HG03066 (cell line): Measurements from ENCODE around the gene DIP2C.
"Not testable (repeated sequence)": the region's sequence is repeated elsewhere in the genome, so short reads cannot be mapped to it uniquely, and the experiment has no call there.

Source experiments
- ATAC-seq: cut with Tn5 transposase; IDR thresholded peaks from one replicate; pipeline ENCODE4 v1.9.1; 2021; ENCODE audit warnings: low read depth; ENCODE audit not compliant: unreplicated experiment

The DIP2C gene

DNA sequence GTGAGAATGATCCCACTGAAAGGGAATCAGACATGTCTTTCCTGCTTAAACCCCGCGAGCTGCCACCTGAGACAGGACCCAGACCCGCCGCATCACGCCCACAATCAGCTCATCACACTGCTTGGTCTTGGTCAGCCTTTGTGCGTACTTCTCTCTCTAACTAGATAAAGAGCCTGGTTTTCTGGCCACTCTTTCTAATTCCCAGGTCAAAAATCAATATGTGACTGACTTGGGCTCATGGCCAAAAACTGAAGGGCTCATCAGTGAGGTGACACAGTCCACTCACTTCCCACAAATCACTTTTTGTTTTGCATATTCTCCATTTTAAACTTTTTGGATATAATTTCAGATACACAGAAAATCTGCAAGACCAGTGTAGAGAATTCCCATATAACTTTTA, 247.3 kb downstream of the DIP2C start:
- ATAC-seq = no peak

DNA sequence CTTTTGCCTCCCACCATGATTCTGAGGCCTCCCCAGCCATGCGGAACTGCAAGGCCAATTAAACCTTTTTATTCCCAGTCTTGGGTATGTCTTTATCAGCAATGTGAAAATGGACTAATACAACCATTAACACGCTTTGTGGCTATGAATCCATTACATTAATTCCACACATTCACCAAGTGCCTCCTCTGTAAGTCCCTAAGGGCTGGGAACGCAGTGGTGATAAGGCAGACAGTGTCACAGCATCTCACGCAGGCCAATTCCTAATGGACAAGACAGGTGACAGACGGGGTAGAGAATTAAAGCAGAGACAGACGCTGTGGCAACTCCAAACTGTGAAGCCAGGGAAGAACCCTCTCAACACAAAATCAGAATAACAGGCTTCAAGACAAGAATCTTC, 247.8 kb downstream of the DIP2C start:
- no peak for ATAC-seq

DNA sequence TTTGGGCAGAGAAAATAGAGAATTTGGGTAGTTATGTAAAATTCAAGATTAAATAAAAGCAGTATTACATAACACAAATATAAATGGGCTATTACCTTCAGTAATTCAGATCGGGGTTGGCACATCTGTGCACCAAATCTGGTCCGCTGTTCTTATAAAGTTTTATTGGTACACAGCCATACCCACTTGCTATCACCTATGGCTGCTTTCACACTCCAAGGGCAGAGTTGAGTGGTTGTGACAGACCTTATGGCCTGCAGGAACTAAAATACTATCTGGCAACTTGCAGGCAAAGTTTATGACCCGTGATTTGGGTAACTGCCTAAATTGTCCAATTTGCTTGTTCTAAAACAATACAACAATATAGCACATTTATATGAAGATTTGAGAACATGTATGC, 249.3 kb downstream of the DIP2C start:
- no peak for ATAC-seq

DNA sequence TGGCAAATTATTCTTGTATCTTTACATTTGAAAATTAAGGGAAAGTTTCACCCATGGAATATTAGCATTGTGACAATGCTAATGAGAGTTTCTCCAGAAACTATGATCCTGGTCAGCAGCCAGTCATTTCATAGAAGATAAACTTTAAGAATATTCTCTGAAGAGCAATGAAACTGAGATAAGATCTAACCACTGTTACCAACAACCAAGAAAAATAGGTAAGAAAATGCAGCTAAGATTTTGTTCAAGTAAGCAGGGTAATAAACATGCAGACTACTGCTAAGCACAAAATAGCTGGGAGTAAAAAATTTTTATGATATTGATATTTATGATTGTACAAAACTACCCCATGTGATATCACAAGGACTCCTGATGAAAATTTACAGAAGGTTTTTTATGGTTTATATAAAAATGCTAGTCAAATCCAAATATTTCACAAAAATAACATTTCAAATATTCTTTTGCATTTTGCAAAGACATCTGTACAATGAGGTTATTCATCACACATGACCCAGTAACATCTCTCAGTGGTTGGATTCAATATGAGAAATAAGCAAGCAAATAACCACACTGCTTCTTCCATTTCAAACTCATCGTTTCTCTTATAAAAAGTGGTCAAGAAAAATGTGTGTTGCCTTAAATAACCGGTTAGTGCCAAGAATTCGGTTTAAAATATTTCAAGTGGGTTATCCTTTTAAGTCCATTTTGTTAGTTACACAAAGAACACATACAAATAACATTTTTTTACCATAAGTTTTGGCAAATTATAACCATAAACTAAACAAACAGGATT, 251.6 kb downstream of the DIP2C start:
- no peak for ATAC-seq

- no peak for ATAC-seq
Observed at GRCh38 chr10:436911-437665, 252.4 kb downstream of the DIP2C start.

GRCh38 chr10:436013-436697, 253.3 kb downstream of the DIP2C start:
- no peak for ATAC-seq

DNA sequence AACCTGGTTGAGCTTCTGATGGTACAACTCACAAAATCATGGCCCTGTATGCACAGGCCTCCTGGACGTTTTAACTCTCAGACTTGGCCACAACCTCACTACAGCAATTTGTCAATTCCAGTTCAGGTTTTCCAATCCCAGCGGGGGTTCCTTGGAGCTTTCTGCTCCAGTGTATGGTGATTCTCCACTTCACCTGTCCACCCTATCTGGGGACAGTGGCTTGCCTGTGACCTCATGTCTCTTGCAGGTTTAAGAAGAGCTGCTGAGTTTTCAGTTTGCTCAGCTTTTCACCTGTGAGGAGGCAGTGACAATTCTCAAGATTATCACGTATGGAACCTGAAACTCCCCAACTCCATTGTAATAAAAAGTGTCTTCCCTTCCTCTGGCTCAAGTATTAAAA, 254.1 kb downstream of the DIP2C start:
- no peak for ATAC-seq

- no peak for ATAC-seq
Observed at GRCh38 chr10:429696-430095, 259.8 kb downstream of the DIP2C start.

DNA sequence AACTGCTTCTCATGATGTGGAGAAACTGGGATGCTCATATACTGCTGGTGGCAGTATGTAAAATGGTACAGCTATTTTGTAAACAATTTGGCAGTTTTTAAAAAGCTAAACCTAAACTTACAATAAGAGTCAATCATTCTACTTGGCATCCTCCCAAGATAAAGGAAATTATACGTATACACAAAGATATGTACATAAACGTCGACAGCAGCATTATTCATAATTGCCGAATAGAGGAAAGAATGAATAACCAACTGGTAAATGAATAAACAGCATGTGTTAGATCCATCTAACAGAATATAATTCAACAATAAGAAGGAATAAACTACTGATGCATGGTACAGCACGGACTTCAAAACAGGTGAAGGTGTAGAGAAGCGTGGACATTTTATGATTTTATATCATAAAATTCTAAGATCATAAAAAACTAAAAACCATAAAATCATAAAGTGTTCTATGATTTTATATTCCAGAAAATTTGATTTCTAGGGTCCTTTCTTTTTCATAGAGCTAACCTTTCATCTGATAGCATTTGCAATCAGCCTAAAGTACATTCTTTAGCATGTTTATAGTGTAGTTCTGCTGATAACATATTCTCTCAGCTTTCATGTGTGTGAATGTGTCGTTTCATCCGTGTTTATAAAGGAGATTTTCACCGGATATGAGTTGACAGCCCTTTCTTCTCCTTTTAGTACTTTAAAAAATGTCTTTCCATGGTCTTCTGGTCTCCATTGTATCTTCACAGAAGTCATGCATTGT, 261.5 kb downstream of the DIP2C start:
- ATAC-seq = no peak

- not testable (repeated sequence) for ATAC-seq
Observed at GRCh38 chr10:425365-425764, 264.1 kb downstream of the DIP2C start.

DNA sequence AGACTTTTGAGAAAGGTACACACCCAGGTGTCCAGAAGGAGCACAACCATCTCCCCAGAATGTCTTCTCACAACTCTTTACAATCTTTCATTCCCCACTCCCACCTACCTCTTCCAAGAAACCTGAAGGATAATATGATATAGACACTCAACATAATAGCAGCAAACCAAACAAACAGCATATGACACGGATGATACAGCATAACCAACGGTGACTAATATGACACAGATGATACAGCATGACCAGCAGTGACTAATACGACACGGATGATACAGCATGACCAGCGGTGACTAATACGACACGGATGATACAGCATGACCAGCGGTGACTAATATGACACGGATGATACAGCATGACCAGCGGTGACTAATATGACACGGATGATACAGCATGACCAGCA, 264.7 kb downstream of the DIP2C start:
- ATAC-seq = not testable (repeated sequence)

DNA sequence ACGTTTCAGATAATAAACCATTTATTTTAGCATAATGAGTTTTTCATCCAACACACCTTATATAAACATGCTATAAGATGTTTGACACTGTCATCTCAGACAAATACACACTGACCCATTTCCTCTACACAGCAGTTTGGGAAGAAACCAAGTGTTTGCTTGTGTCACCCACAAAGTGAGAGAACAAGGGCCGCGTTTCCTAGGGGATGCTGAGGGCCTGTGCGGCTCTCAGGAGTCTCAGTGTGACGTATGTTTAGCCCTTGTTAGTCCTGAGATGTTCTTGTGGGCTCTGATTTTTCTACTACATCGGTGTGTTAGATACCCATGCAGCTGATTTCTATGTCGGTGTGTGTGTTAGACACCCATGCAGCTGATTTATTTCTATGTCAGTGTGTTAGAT, 266.3 kb downstream of the DIP2C start:
- no peak for ATAC-seq

- no peak for ATAC-seq
Observed at GRCh38 chr10:422675-423074, 266.8 kb downstream of the DIP2C start.

DNA sequence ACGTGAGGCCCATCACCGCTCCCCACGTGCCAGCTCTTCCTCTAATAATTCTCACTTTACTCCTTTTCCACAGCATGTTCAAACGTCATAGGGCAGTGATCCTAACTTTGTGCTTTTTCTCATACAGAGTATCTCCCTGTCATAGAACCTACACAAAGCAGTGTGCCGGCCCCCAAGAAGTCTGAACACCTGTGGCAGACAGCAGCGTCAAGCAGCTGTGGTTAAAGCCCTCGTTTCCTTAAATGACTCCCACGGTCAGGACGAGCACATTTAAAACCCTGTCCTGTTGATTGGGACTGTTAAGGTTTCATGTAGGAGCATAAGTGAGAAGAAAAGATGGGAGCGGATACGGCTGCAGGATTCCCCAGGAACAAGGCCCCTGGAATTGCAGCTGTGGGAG, 267.2 kb downstream of the DIP2C start:
- no peak for ATAC-seq

DNA sequence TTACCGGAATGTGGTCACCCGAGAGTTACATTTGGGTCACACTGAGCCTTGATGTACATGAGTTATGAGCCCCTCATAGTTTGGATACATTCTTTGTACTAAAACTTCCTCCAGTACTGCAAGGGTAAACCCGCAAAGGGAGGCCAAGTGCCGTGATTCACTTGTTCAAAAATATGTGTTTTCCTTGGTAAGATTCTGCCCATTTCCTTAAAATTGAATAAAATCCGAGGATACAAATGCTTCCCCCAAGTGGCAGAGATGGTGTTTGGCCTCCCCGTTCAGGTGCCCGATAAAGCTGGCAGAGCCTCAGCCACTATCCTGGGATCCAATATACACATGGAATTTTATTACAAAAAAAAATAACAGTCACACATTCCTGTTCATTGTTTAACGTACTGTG, 268.3 kb downstream of the DIP2C start:
- ATAC-seq = no peak

- no peak for ATAC-seq
Observed at GRCh38 chr10:420154-421121, 269.0 kb downstream of the DIP2C start.

DNA sequence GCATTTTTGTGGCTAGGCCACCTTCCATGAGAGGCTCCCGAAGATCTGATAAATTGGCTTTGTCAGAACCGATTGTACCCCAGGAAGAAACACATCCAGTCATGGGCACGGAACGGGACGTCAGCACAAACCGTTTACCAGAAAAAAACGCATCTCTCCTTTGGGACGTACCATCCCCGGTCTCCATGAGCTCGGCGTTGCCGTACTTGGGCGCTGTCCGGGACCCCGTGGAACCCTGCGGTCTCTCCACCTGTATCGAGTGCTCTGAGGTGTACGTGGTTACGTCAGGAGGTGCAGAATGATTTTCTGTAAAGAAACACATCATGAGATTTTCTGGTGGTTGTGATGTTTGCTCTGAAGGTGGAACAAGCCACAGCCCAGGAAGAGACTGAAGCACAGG, 270.6 kb downstream of the DIP2C start:
- ATAC-seq = no peak

GRCh38 chr10:418226-418625, 271.2 kb downstream of the DIP2C start:
- ATAC-seq = no peak

DNA sequence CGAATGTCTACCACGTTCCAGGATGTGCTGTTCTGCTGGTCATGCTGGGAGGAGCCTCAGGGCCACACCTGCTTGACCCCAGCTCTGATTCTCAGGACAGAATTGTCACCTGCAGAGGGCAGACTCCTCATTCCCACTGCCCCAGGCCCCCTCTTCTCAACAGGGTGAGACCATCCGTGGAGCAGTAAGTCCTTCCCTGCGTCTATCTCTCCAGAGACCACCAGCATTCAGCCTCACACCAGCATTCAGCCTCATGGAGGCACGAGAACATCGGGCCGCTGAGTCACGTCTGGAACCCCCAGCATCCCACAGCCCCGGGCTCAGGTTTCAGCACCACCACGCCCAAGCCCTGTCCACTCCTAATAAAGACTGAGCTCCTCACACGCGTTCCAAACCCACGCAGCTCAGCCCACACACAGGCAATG, 273.4 kb downstream of the DIP2C start:
- no peak for ATAC-seq

- ATAC-seq = no peak
Observed at GRCh38 chr10:413662-414071, 275.8 kb downstream of the DIP2C start.
